ENCODE measurements around the gene CUTA. TPM values are rescaled to one million over a fixed set of nuclear protein-coding genes. Genes with fewer than 3 reads are reported as not detected.

Gene CUTA
- total and polyA plus RNA-seq, 2 of the 13 experiments (the other 11 are each of a cell fraction or from before 2014, with no cell fraction given), result 170 to 180 TPM

GRCh38 chr6:33454009-33454946 is 36.4 kb upstream of the CUTA start, which contains the start of gene ZBTB9 (continued):
- TF ChIP-seq ZMYM2 (CRISPR knock-in tag; IDR thresholded peaks at IDR 0.05) (peak; percentile 71; the same call in 1 of the 2 replicates), TCF12 (IDR thresholded peaks at IDR 0.05) (no peak), TCF12 (CRISPR knock-in tag; IDR thresholded peaks at IDR 0.05) (no peak), BHLHE40 (IDR thresholded peaks at IDR 0.05; ENCODE audit: low read length) (peak; percentile 4; the same call in 1 of the 2 replicates), SKI (IDR thresholded peaks at IDR 0.05; ENCODE audit: partially characterized antibody) (peak; percentile 84), HNRNPUL1 (IDR thresholded peaks at IDR 0.05; ENCODE audit: low read depth, low read length) (no peak), MZF1 (CRISPR knock-in tag; IDR thresholded peaks at IDR 0.05; ENCODE audit: borderline replicate concordance) (peak; percentile 68; the same call in 1 of the 2 replicates), ZNF292 (CRISPR knock-in tag; IDR thresholded peaks at IDR 0.05; ENCODE audit: borderline replicate concordance, low read depth) (peak; percentile 82), ZBTB14 (CRISPR knock-in tag; IDR thresholded peaks at IDR 0.05) (no peak), SRY (CRISPR knock-in tag; IDR thresholded peaks at IDR 0.05) (peak; percentile 88; the same call in 1 of the 2 replicates), NR2F2 (IDR thresholded peaks at IDR 0.05; ENCODE audit: borderline replicate concordance, low read depth) (peak; percentile 35; the same call in 1 of the 2 replicates), HDAC1 (CRISPR knock-in tag; IDR thresholded peaks at IDR 0.05) (peak; percentile 99), MIXL1 (CRISPR knock-in tag; IDR thresholded peaks at IDR 0.05) (peak; percentile 77; the same call in 1 of the 2 replicates), ATRX (CRISPR knock-in tag; IDR thresholded peaks at IDR 0.05; ENCODE audit: borderline replicate concordance) (no peak), ZSCAN20 (CRISPR knock-in tag; IDR thresholded peaks at IDR 0.05; ENCODE audit: borderline replicate concordance) (0 out of 2 replicates have a peak, but pooled peaks have one; percentile 52), HNRNPLL (IDR thresholded peaks at IDR 0.05; ENCODE audit: low read depth, low read length, poor library complexity, severe bottlenecking) (peak; percentile 86), ZNF616 (CRISPR knock-in tag; IDR thresholded peaks at IDR 0.05; ENCODE audit: low read depth) (peak; percentile 96), TBX3 (IDR thresholded peaks at IDR 0.05; ENCODE audit: borderline replicate concordance) (peak; percentile 22; the same call in 1 of the 2 replicates), HDAC2 (CRISPR knock-in tag; IDR thresholded peaks at IDR 0.05) (peak; percentile 91), ZNF44 (CRISPR knock-in tag; IDR thresholded peaks at IDR 0.05) (peak; percentile 89), KLF12 (CRISPR knock-in tag; IDR thresholded peaks at IDR 0.05; ENCODE audit: borderline replicate concordance) (peak; percentile 79), ZNF563 (CRISPR knock-in tag; IDR thresholded peaks at IDR 0.05) (peak; percentile 64), KMT2B (CRISPR knock-in tag; IDR thresholded peaks at IDR 0.05) (peak; percentile 96), EEA1 (CRISPR knock-in tag; IDR thresholded peaks at IDR 0.05; ENCODE audit: borderline replicate concordance) (no peak; the same call in 1 of the 2 replicates), ZBTB8A (CRISPR knock-in tag; IDR thresholded peaks at IDR 0.05; ENCODE audit: borderline replicate concordance, low read depth) (0 out of 2 replicates have a peak, but pooled peaks have one; percentile 38), SOX13 (IDR thresholded peaks at IDR 0.05) (no peak), SOX13 (CRISPR knock-in tag; conservative IDR thresholded peaks at IDR 0.05 in 1 of 2, IDR thresholded peaks at IDR 0.05 in 1 of 2) (peak in 1 of 2 experiments; percentile 54; a peak in 2 of 4 replicates), ZNF547 (CRISPR knock-in tag; IDR thresholded peaks at IDR 0.05) (peak; percentile 88), ZC3H4 (CRISPR knock-in tag; IDR thresholded peaks at IDR 0.05; ENCODE audit: borderline replicate concordance) (no peak), PCBP1 (IDR thresholded peaks at IDR 0.05; ENCODE audit: borderline replicate concordance, low read depth, low read length) (0 out of 2 replicates have a peak, but pooled peaks have one; percentile 68)

Data from HepG2 (cell line).